Upper lobe of right lung (tissue), 1 donor: ENCODE data around the gene PPY. TPM values are rescaled to one million over a fixed set of nuclear protein-coding genes. Genes with fewer than 3 reads are reported as not detected.
A peak's percentile ranks its signal among the peaks of the same experiment; 100 is the strongest.

ENCODE experiments used
- ATAC-seq: fragments of 200-7000 bp; cut with Tn5 transposase; one replicate; pipeline ENCODE4 v1.9.1; 2020; ENCODE audit warnings: mild to moderate bottlenecking, moderate library complexity
- DNase-seq: peaks from one replicate; pipeline ENCODE4 v3.0.0-alpha.2; 2020
- H3K27ac ChIP-seq: fragments of 200-600 bp; one replicate; pipeline ENCODE4 v1.8.0; 2022
- H3K27me3 ChIP-seq: fragments of 200-600 bp; one replicate; pipeline ENCODE4 v1.8.0; 2022; ENCODE audit warnings: mild to moderate bottlenecking
- H3K36me3 ChIP-seq: fragments of 200-600 bp; one replicate; pipeline ENCODE4 v1.8.0; 2022
- H3K4me1 ChIP-seq: fragments of 200-600 bp; one replicate; pipeline ENCODE4 v1.8.0; 2022
- H3K4me3 ChIP-seq: fragments of 200-600 bp; one replicate; pipeline ENCODE4 v1.8.0; 2022; ENCODE audit warnings: mild to moderate bottlenecking
- H3K9me3 ChIP-seq: fragments of 200-600 bp; one replicate; pipeline ENCODE4 v1.8.0; 2022
- CTCF ChIP-seq: fragments of 200-600 bp; IDR thresholded peaks from one replicate; pipeline ENCODE4 v1.8.0; 2022; ENCODE audit warnings: antibody characterized with exemption
- intact Hi-C: fragments of 100-400 bp; cut with DNase I; formaldehyde crosslinking; loops from one replicate; pipeline ENCODE4 v1.11.0; 2022
- total RNA-seq: library from RNA; stranded (reverse); fragmentation: NEBNext Ultra II Directional; extraction: Animal tissue kit (Norgen Biotek cat#: 25700); gene quantifications from one replicate; pipeline ENCODE4 v1.2.1, GENCODE V29; 2021
- donor health status: DM: no; HTN: yes; CAD: no; lungs with severe emphysema.

Gene PPY
- total RNA-seq, 1 donor from 2014 or later: not detected

- TF ChIP-seq CTCF: no peak
- Histone ChIP-seq H3K4me1 (peaks cover 14% of the 10 kb centered on the region), H3K36me3 (no peaks in the 10 kb centered on the region), H3K27me3 (peaks cover 20% of the 10 kb centered on the region), H3K27ac (no peak overlapping the region), H3K4me3 (no peak overlapping the region), H3K9me3 (no peaks in the 10 kb centered on the region)
- ATAC-seq (no peak), DNase-seq (no peak)
- intact Hi-C loops: no loop called here
Observed at GRCh38 chr17:43911904-43912303, 30.4 kb downstream of the PPY start.

DNA sequence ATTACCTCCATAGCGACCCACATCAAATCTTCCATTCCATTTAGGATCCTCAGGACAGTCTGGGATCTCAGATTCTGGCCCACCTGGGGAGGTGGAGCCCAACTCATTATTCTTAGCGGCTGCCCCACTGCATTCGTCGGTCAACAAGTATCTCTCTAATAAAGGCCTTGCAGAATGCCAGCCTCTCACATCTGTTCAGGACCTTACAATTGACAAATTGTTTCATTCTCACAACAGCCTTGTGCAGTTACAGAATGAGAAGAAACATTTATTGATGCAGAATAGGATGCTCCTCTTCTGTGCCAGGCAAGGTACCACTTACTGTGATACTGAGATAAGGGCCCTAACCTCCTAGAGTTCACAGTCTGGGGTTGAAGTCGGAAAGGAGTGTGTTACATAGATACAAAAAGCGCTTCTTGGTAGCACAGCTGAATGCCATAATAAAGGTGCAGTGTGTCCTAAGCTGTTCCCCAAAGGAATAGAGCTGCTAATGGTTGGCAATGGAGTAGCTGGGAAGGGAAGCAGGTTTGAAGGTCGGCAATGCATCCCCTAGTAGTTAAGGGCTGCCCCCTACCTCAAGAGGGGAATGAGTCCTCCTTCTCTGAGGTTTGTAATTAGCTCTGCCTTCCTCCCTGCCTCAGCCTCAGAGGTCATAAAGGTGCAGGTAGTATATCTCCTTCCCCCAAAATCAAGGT, 32.6 kb downstream of the PPY start:
- no peak for TF ChIP-seq CTCF
- H3K9me3 ChIP-seq: no peaks in the 10 kb centered on the region
- peaks cover 27% of the 10 kb centered on the region for H3K4me1 ChIP-seq
- H3K4me3 ChIP-seq: no peak overlapping the region
- intact Hi-C loops: no loop called here
- ATAC-seq (no peak), DNase-seq (no peak)
- no peak overlapping the region for H3K27ac ChIP-seq
- H3K36me3 ChIP-seq: no peaks in the 10 kb centered on the region
- peaks cover 42% of the 10 kb centered on the region for H3K27me3 ChIP-seq

DNA sequence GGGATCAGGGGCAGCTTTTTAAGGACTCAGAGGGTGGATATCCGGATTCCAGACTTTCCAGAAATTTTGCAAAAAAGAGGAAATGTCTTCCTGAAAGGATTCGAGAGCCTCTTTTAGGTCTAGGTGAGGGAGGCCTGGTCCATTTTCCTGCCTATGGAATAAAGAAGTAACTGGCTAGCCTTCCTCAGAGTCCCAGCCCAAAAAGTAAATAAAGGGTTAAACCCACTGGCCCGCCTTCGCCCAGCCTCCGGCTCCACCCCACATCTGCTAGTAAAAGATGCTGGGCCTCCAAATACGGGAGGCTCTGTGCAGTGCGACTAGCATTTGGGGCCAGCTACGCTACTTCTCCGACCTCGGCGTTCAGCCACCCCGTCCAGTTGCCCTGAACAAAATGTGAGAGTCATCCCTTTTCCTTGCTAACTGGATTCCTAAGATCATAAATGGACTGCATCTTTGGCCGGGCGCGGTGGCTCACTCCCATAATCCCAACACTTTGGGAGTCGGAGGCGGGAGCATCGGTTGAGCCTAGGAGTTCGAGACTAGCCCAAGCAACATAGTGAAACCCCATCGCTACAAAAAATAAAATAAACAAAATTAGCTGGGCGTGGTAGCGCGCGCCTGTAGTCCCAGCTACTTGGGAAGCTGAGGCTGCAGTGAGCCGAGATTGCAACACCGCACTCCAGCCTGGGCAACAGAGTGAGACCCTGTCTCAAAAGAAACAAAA, 34.1 kb downstream of the PPY start:
- DNase-seq (no peak), ATAC-seq (peak; percentile 26)
- peak overlapping the region; percentile 54 for H3K4me3 ChIP-seq
- no peaks in the 10 kb centered on the region for H3K9me3 ChIP-seq
- peak overlapping the region; percentile 47 for H3K27ac ChIP-seq
- intact Hi-C loops: no loop called here
- H3K4me1 ChIP-seq: peaks cover 27% of the 10 kb centered on the region
- H3K36me3 ChIP-seq: no peaks in the 10 kb centered on the region
- no peak for TF ChIP-seq CTCF
- H3K27me3 ChIP-seq: peaks cover 53% of the 10 kb centered on the region

DNA sequence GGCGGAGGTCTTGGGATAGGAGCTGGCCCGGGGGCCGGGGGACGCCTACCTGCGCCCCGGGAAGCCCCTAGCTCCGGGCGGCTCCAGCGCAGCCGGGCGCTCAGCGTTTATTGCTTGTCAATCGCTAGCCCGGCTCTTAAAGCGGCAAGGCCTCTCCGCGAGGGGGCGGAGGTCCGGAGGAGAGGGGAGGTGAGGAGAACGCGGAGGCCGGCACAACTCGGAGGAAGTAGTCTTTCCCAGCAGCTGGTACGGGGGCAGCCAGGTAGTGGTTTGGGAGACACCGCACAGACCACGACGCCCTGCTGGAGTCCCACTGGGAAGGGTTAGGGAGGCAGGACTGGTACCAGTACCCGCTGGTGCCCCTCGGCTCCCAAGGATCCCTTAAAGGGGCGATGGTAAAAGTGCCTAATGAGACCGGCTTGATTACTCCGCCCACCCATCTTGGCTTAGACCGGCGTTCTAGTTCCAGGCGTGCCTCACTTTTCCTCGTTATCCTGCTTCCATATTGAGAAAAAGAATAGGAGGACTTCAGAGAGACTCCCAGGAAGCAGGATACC, 34.8 kb downstream of the PPY start, which contains the start of gene MPP2:
Gene MPP2, minus strand, starts transcription at position 112 of the 557 bp plus-strand sequence. CDS start 3,076 bp downstream, outside the sequence.
- Histone ChIP-seq H3K9me3 (no peaks in the 10 kb centered on the region), H3K4me1 (peaks cover 27% of the 10 kb centered on the region), H3K27ac (peak within 1 kb of the TSS; percentile 47), H3K27me3 (peaks cover 53% of the 10 kb centered on the region), H3K36me3 (no peaks in the 10 kb centered on the region), H3K4me3 (peak within 1 kb of the TSS; percentile 54)
- DNase-seq (peak; percentile 75), ATAC-seq (peak; percentile 44)
- no peak for TF ChIP-seq CTCF
- intact Hi-C loops: no loop called here

GRCh38 chr17:43906951-43907424, 35.3 kb downstream of the PPY start:
- no peak for TF ChIP-seq CTCF
- Histone ChIP-seq H3K4me3 (peak overlapping the region; percentile 54), H3K27me3 (peaks cover 53% of the 10 kb centered on the region), H3K4me1 (peaks cover 27% of the 10 kb centered on the region), H3K36me3 (no peaks in the 10 kb centered on the region), H3K9me3 (no peaks in the 10 kb centered on the region), H3K27ac (peak overlapping the region; percentile 47)
- DNase-seq: no peak
- ATAC-seq: no peak
- intact Hi-C loops: no loop called here
